ENCODE data around the gene IL16.

- TF ChIP-seq CTCF (conservative IDR thresholded peaks at IDR 0.05; ENCODE audit: low read length) = no peak
- TF ChIP-seq EZH2phosphoT487 (IDR thresholded peaks at IDR 0.05; ENCODE audit: borderline replicate concordance, low read depth, low read length) = no peak
Measured at GRCh38 chr15:81301815-81302399, 105.2 kb downstream of the IL16 start.

Measured in OCI-LY7 (cell line).